NCI-H524 (cell line): ENCODE data around the gene CCL28.
"Not testable (repeated sequence)": the region's sequence is repeated elsewhere in the genome, so short reads cannot be mapped to it uniquely, and the experiment has no call there.

Experiments used
- DNase-seq, 2 experiments: peaks; one replicate each; lab custom pipeline; 2025; lab: John Stamatoyannopoulos, UW

Gene CCL28, protein sequence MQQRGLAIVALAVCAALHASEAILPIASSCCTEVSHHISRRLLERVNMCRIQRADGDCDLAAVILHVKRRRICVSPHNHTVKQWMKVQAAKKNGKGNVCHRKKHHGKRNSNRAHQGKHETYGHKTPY

DNA sequence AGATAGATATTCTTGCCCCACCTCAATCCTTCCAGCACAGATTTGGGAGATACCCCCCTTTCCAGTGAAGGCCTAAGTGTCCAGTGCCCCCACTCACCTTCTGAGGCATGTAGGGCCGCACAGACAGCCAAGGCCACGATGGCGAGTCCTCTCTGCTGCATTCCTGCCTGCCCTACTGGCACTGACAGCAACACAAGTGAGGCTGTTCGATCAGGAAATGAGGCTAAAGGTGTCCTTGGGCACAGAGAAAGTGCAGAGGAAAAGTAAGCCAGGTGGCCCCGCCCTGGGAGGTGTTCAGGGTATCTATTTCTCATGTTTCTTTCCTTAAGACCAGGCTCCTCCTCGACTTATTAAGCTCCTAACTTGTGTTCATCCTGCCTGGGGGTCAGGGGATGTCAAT lies at the start of gene CCL28:
Gene CCL28 (minus strand): TSS at position 236 of the 400 bp plus-strand sequence. CDS start 75 bp downstream, at position 161.
- DNase-seq: no peak

- DNase-seq: no peak
Observed at GRCh38 chr5:43461066-43461465, 48.9 kb upstream of the CCL28 start.

DNA sequence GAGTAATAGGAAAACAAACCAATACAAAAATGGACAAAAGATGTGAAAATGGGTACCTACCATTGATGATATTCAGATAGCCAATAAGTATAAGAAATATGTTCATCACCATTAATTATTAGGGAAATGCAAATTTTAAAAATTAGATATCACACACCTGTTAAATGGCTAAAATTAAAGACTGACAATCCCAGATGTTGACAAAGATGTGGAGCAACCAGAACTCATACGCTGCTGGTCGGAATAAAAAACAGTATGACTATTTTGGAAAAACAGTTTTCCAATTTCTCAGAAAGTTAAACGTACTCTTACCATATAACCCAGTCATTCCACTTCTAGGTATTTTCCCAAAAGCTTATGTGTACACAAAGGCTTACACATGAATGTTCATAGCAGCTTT lies 44.4 kb upstream of the CCL28 start:
- DNase-seq: no peak

- DNase-seq: not testable (repeated sequence)
Observed at GRCh38 chr5:43441575-43441974, 29.4 kb upstream of the CCL28 start.

- no peak for DNase-seq
Observed at GRCh38 chr5:43437062-43437660, 25.0 kb upstream of the CCL28 start.

GRCh38 chr5:43433382-43433781 lies 21.2 kb upstream of the CCL28 start:
- no peak for DNase-seq

GRCh38 chr5:43432486-43433375 lies 20.5 kb upstream of the CCL28 start:
- DNase-seq: no peak

GRCh38 chr5:43429706-43430105 lies 17.5 kb upstream of the CCL28 start:
- DNase-seq: no peak

DNA sequence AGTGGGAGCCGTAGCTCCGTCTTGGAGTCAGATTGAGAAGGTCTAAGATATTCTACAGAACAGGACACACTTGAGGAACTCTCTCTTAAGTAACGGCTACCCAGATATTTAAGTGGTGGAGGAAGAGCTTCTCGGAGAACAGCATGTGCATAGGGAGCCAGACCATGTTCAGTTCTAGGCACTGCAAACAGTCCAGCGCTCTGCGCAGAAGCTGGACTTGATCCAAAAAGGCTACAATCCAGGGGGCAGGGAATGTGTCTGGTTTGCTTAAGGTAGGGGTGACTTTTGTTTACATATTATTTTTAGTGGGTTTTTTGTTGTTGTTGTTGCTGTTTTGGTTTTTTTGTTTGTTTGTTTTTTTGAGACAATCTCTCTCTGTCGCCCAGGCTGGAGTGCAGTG lies 16.8 kb upstream of the CCL28 start:
- DNase-seq: no peak

DNA sequence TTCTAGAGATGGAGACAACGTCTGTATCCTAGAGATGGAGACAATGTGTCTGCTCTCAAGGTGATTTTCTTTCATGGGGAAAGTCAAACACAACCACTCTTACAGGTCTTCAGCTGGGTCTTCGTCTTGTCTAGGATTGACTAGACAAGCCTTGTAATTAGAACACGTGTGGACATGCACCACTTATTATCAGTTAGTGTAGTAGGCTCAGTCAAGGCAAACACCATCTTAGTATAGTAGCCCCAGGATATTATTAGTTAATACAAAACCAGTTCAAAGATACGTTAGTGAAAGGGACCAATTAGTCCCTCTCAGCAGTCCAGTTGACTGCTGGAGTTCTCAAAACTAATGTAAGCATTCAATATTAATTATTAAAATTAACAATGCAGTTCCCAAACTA lies 15.1 kb upstream of the CCL28 start:
- no peak for DNase-seq

DNA sequence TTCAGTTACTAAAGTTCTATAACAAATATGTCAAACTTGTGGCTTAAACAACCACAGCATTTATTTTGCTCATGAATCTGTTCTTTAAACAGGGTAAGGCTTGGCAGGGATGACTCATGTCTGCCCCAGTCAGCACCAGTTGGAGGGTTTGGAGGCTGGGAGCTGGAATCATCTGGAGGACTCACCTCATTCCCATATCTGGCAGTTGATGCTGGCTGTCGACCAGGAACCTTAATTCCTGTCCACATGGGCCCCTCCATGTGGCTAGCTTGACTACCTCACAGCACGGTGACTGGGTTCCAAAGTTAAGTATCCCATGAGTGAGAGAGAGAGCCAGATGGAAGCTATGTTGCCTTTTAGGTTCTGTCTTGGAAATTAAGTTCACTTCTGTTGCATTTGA lies 13.8 kb upstream of the CCL28 start:
- DNase-seq: no peak

GRCh38 chr5:43423086-43423485 lies 10.9 kb upstream of the CCL28 start:
- not testable (repeated sequence) for DNase-seq

GRCh38 chr5:43422143-43422542 lies 10.0 kb upstream of the CCL28 start:
- DNase-seq: no peak

DNA sequence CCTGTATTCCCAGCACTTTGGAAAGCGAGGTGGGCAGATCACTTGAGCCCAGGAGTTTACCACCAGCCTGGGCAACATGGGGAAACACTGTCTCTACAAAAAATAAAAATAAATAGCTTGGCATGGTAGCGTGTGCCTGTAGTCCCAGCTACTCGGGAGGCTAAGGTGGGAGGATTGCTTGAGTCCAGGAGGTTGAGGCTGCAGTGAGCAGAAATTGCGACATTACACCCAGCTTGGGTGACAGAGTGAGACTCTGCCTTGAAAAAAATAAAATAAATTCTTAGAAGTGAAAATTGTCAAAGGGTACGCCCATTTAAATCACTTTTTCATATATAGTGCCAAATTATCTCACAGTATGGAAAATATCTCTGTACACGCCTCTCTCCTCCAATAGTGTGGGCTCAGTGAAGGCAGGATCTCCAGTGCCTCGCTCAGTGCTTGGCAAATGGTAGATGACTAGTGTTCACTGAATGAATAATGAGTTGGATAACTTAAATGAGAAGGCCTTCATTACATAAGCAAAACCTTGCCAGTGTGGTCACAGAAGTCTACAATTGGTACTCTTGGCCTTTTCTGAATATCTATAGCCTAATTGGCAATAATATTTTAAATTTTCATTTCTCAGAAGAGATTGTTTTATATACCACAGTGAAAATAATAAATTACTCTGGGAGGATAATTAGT lies 9.4 kb upstream of the CCL28 start:
- no peak for DNase-seq

DNA sequence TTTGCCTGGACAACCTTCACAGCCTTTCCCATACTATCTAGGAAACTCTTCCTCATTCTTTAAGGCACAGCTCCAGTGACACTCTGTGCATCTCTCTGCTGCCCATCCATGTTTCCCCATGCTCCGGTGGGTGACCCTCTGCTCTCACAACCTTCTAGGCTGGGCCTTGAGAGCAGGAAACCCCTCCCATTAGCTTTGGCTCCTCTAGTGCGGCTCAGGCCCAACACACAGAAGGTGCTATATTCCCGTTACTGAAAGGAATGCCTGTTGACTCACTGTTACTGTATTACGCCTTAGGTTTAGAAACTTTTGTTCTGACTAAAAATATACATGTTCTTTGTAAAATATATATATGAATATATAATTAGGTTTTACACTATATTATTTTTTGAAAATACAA lies 8.1 kb upstream of the CCL28 start:
- no peak for DNase-seq

GRCh38 chr5:43418561-43418960 lies 6.4 kb upstream of the CCL28 start:
- DNase-seq: no peak

- peak; percentile 88 to 97 for DNase-seq
Observed at GRCh38 chr5:43416803-43417394, 4.7 kb upstream of the CCL28 start.

GRCh38 chr5:43415935-43416802 lies 4.0 kb upstream of the CCL28 start:
- peak in 1 of 2 experiments; percentile 60 for DNase-seq

DNA sequence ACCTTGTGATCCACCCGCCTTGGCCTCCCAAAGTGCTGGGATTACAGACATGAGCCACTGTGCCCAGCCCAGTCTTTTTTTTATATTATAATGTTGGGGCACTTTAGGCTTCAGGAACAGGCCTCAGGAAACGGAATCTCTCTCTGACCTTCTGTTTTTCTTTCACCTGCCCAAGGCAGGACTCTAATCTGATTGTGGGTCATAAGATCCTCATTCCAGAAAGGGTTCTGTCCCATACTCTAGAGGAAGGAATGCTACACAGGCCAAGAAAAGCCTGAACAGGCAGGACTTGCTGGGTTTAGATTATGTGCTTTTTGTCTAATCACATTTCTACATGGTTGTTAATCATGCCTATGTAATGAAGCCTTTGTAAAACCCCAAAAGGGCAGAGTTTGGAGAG lies 1.8 kb upstream of the CCL28 start:
- no peak for DNase-seq

- DNase-seq: peak in 1 of 2 experiments; percentile 25
Observed at GRCh38 chr5:43412644-43413043, 453 bp upstream of the CCL28 start.

DNA sequence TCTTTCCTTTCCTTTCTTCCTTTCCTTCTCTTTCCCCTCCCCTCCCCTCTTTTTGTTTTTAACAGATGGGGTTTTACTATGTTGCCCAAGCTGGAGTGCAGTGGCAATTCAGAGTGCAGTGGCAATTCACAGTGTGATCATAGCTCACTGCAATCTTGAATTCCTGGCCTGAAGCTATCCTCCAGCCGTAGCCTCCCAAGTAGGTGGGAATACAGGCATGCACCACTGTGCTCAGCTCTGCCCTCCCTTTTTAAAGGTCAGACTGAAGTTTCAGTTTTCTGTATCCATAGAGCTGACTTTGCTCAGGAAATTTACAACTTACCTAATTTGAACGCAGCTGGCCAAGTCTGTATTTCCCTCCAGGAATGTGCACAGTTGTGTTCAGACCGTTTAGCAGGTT lies 696 bp downstream of the CCL28 start:
- DNase-seq: no peak
